ENCODE measurements around the gene CUTC. TPM values are rescaled to one million over a fixed set of nuclear protein-coding genes. Genes with fewer than 3 reads are reported as not detected.

Gene CUTC
- polyA plus RNA-seq, 1 of the 3 experiments (the other 2 are of a cell fraction), result 19.4 TPM

DNA sequence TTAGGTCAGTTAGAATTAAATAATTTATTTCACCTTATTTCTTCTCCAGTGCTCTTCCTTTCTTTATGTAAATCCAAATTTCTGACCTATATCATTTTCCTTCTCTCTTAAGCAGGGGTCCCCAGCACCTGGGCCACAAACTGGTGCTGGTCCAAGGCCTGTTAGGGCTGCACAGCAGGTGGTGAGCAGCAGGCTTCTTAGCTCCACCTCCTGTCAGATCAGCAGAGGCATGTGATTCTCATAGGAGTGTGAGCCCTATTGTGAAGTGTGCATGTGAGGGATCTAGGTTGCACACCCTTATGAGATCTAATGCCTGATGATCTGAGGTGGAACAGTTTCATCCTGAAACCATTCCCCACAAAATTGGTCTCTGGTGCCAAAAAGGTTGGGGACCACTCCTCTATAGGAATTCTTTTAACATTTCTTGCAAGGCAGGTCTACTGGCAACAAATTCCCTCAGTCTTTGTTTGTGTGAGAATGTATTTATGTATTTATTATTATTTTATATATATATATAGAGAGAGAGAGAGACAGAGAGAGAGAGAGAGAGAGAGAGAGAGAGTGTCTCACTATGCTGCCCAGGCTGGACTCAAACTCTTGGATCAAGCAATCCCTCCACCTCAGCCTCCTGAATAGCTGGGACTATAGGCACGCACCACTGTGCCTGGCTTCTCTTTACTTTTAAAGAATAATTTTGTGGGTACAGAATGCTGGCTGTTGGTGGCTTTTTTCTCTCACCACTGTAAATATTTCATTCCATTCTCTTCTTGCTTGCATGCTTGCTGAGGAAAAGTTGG lies 46.1 kb downstream of the CUTC start:
- WGBS (ENCODE audit: low lambda C conversion rate), result 67% methylated on average over 1 of the region's 1 CpG

DNA sequence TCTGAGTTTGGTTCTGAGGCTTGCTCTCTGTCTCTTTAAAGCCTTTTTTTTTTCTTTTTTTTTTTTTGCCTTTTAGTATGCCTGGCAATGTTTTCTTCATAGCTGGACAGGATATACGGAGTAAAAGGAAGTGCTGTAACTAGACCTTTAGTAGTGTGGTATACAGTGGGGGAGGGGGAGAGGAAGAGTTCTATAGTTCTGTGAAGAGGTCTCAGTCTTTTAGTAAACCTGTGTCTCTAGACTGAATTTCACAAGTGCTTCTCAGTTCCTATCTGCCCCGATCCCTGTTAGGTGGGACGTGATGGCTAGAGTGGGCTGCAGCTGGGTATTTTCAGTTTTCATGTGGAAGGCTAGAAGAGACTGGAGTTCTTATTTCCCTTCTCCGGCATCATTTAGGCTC lies 47.3 kb downstream of the CUTC start:
- H3K4me3 ChIP-seq (ENCODE audit: low read depth in 2 of 2, low read length in 1 of 2), result peak overlapping the region; percentile 23 to 60; a peak in 3 of 4 replicates
- no peaks in the 10 kb centered on the region for H3K9me2 ChIP-seq
- no peaks in the 10 kb centered on the region for H3K9me3 ChIP-seq
- no peaks in the 10 kb centered on the region for H3K36me3 ChIP-seq (replicated peaks in 1 of 2; ENCODE audit: control insufficient read depth in 1 of 2, insufficient read depth in 2 of 2, low read length in 1 of 2)
- peak overlapping the region; percentile 88 for H3K9ac ChIP-seq
- DNase-seq, result no peak
- H4K20me1 ChIP-seq (ENCODE audit: insufficient read depth), result no peaks in the 10 kb centered on the region
- ChIA-PET CTCF (no interaction called here), POLR2A (no interaction called here)
- peak overlapping the region; percentile 71 to 100 for H3K27ac ChIP-seq (ENCODE audit: low read depth in 2 of 2, low read length in 1 of 2)
- H3K4me2 ChIP-seq, result peak overlapping the region; percentile 89
- H3F3A ChIP-seq (replicated peaks; ENCODE audit: insufficient read depth), result peaks cover 50% of the 10 kb centered on the region
- H2AFZ ChIP-seq (ENCODE audit: low read depth), result peak overlapping the region; percentile 69
- 7% methylated on average over 4 of the region's 4 CpGs for WGBS (ENCODE audit: low lambda C conversion rate)
- no peaks in the 10 kb centered on the region for H3K27me3 ChIP-seq (ENCODE audit: insufficient read depth)
- no peaks in the 10 kb centered on the region for H3K79me2 ChIP-seq (ENCODE audit: insufficient read depth)
- peaks cover 0 to 41% of the 10 kb centered on the region in 2 experiments; a peak in 1 of 4 replicates for H3K4me1 ChIP-seq (ENCODE audit: control insufficient read depth in 1 of 2, insufficient read depth in 2 of 2, low read depth in 1 of 2, low read length in 1 of 2)
- no peak for TF ChIP-seq ELF1 (IDR thresholded peaks at IDR 0.05)
- TF ChIP-seq JUND (IDR thresholded peaks at IDR 0.05), result peak; percentile 32; the same call in 1 of the 2 replicates
- TF ChIP-seq, protein P1, sequence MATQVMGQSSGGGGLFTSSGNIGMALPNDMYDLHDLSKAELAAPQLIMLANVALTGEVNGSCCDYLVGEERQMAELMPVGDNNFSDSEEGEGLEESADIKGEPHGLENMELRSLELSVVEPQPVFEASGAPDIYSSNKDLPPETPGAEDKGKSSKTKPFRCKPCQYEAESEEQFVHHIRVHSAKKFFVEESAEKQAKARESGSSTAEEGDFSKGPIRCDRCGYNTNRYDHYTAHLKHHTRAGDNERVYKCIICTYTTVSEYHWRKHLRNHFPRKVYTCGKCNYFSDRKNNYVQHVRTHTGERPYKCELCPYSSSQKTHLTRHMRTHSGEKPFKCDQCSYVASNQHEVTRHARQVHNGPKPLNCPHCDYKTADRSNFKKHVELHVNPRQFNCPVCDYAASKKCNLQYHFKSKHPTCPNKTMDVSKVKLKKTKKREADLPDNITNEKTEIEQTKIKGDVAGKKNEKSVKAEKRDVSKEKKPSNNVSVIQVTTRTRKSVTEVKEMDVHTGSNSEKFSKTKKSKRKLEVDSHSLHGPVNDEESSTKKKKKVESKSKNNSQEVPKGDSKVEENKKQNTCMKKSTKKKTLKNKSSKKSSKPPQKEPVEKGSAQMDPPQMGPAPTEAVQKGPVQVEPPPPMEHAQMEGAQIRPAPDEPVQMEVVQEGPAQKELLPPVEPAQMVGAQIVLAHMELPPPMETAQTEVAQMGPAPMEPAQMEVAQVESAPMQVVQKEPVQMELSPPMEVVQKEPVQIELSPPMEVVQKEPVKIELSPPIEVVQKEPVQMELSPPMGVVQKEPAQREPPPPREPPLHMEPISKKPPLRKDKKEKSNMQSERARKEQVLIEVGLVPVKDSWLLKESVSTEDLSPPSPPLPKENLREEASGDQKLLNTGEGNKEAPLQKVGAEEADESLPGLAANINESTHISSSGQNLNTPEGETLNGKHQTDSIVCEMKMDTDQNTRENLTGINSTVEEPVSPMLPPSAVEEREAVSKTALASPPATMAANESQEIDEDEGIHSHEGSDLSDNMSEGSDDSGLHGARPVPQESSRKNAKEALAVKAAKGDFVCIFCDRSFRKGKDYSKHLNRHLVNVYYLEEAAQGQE (IDR thresholded peaks at IDR 0.05; ENCODE audit: low read depth, low read length), result no peak
- TF ChIP-seq CHD2 (IDR thresholded peaks at IDR 0.05; ENCODE audit: low read length, partially characterized antibody), result no peak
- no peak for TF ChIP-seq FOXM1 (IDR thresholded peaks at IDR 0.05; ENCODE audit: low read depth)
- no peak for TF ChIP-seq FOXJ3 (CRISPR knock-in tag; IDR thresholded peaks at IDR 0.05)
- TF ChIP-seq, protein P2, sequence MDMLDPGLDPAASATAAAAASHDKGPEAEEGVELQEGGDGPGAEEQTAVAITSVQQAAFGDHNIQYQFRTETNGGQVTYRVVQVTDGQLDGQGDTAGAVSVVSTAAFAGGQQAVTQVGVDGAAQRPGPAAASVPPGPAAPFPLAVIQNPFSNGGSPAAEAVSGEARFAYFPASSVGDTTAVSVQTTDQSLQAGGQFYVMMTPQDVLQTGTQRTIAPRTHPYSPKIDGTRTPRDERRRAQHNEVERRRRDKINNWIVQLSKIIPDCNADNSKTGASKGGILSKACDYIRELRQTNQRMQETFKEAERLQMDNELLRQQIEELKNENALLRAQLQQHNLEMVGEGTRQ (IDR thresholded peaks at IDR 0.05; ENCODE audit: borderline replicate concordance, low read depth, low read length), result no peak
- peak; percentile 67 for TF ChIP-seq TAF1 (IDR thresholded peaks at IDR 0.05; ENCODE audit: borderline replicate concordance, low read depth, low read length)
- TF ChIP-seq MEF2A (IDR thresholded peaks at IDR 0.05; ENCODE audit: borderline replicate concordance, low read depth), result no peak
- TF ChIP-seq NRF1 (IDR thresholded peaks at IDR 0.05; ENCODE audit: low read depth, low read length), result no peak
- TF ChIP-seq RCOR1 (IDR thresholded peaks at IDR 0.05; ENCODE audit: low read length), result no peak
- no peak for TF ChIP-seq SIN3A (IDR thresholded peaks at IDR 0.05; ENCODE audit: borderline replicate concordance, low read depth, low read length)
- peak; percentile 18; the same call in 1 of the 2 replicates for TF ChIP-seq POLR2AphosphoS5 (IDR thresholded peaks at IDR 0.05; ENCODE audit: low read depth, low read length)
- TF ChIP-seq, protein P3, sequence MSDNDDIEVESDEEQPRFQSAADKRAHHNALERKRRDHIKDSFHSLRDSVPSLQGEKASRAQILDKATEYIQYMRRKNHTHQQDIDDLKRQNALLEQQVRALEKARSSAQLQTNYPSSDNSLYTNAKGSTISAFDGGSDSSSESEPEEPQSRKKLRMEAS (IDR thresholded peaks at IDR 0.05; ENCODE audit: low read depth), result 0 out of 2 replicates have a peak, but pooled peaks have one; percentile 19
- TF ChIP-seq SMC3 (IDR thresholded peaks at IDR 0.05; ENCODE audit: low read depth, low read length), result no peak
- TF ChIP-seq EP300 (IDR thresholded peaks at IDR 0.05; ENCODE audit: borderline replicate concordance in 1 of 2, low read depth in 1 of 2, low read length in 1 of 2), result peak in 1 of 2 experiments; percentile 15; a peak in 1 of 4 replicates
- no peak for TF ChIP-seq EZH2phosphoT487 (IDR thresholded peaks at IDR 0.05; ENCODE audit: borderline replicate concordance, low read depth)

More for the DNA sequence above, 46.1 kb downstream of the CUTC start:
- H4K20me1 ChIP-seq (ENCODE audit: insufficient read depth), result no peaks in the 10 kb centered on the region
- peaks cover 51% of the 10 kb centered on the region for H3F3A ChIP-seq (replicated peaks; ENCODE audit: insufficient read depth)
- H3K79me2 ChIP-seq (ENCODE audit: insufficient read depth), result no peaks in the 10 kb centered on the region
- H3K9me3 ChIP-seq, result no peaks in the 10 kb centered on the region
- H3K4me2 ChIP-seq, result no peak overlapping the region
- peaks cover 0 to 34% of the 10 kb centered on the region in 2 experiments; a peak in 1 of 4 replicates for H3K4me1 ChIP-seq (ENCODE audit: control insufficient read depth in 1 of 2, insufficient read depth in 2 of 2, low read depth in 1 of 2, low read length in 1 of 2)
- peak overlapping the region; percentile 71 to 100; a peak in 3 of 4 replicates for H3K27ac ChIP-seq (ENCODE audit: low read depth in 2 of 2, low read length in 1 of 2)
- 0 out of 2 replicates have a peak overlapping the region, but pooled peaks have one; percentile 69 for H2AFZ ChIP-seq (ENCODE audit: low read depth)
- DNase-seq, result no peak
- H3K9me2 ChIP-seq, result no peaks in the 10 kb centered on the region
- no peak overlapping the region for H3K4me3 ChIP-seq (ENCODE audit: low read depth in 2 of 2, low read length in 1 of 2)
- ChIA-PET CTCF (no interaction called here), POLR2A (no interaction called here)
- no peaks in the 10 kb centered on the region for H3K27me3 ChIP-seq (ENCODE audit: insufficient read depth)
- no peaks in the 10 kb centered on the region for H3K36me3 ChIP-seq (replicated peaks in 1 of 2; ENCODE audit: control insufficient read depth in 1 of 2, insufficient read depth in 2 of 2, low read length in 1 of 2)
- TF ChIP-seq EZH2phosphoT487 (IDR thresholded peaks at IDR 0.05; ENCODE audit: borderline replicate concordance, low read depth), result no peak
- no peak for TF ChIP-seq TCF12 (IDR thresholded peaks at IDR 0.05)
- TF ChIP-seq, protein P4, sequence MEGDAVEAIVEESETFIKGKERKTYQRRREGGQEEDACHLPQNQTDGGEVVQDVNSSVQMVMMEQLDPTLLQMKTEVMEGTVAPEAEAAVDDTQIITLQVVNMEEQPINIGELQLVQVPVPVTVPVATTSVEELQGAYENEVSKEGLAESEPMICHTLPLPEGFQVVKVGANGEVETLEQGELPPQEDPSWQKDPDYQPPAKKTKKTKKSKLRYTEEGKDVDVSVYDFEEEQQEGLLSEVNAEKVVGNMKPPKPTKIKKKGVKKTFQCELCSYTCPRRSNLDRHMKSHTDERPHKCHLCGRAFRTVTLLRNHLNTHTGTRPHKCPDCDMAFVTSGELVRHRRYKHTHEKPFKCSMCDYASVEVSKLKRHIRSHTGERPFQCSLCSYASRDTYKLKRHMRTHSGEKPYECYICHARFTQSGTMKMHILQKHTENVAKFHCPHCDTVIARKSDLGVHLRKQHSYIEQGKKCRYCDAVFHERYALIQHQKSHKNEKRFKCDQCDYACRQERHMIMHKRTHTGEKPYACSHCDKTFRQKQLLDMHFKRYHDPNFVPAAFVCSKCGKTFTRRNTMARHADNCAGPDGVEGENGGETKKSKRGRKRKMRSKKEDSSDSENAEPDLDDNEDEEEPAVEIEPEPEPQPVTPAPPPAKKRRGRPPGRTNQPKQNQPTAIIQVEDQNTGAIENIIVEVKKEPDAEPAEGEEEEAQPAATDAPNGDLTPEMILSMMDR (IDR thresholded peaks at IDR 0.05), result no peak
- TF ChIP-seq ELF1 (IDR thresholded peaks at IDR 0.05), result no peak
- H3K9ac ChIP-seq, result no peak overlapping the region

Measured in SK-N-SH (cell line).